Raji (cell line): ENCODE measurements around the gene GALC.

Source experiments
- POLR2A ChIP-seq: IDR thresholded peaks from 2 replicates; pipeline ENCODE4 v1.6.1; 2011; ENCODE audit warnings: low read depth, low read length, control low read depth; ENCODE audit not compliant: insufficient read depth

The GALC gene

DNA sequence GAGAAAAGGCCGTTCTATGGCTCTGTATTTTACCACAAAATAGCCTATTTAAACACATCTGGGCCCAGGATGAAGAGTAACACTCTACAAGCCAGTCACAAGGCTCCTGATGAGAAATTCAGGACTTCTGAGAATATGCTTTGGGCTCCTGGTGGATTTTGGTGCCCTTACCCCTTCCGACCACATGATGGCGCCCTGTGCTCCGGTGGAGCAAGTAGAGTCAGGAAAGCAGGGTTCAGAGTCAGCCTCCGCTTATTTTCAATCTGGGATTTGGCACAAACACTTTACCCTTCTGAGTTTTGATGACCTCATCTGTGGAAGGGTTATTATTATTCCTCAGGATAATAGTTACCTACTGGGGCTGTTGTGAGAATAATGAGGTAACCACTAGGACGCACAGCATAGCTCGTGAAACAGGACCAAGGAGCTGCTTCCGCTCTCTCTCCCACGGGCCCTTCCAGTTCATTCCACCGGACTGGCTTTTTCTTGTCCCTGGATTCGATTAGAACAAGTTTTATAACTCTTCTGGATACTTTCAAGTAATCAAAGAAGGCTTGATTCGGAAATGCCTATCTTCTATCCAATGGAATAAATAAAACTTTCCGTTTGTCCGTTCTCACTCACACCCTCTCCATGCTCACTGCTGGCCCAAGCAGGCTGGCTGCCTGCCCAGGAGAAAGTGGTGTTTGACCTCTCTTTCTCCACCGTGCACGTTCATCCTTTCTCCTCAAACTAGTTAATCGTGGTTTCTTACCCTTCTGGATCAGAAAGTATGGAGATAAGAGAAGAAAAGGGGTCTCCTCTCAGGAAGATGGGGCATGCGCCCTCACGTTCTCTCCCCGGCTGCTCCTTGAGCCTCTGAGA is 104.6 kb downstream of the GALC start:
- TF ChIP-seq POLR2A = no peak

DNA sequence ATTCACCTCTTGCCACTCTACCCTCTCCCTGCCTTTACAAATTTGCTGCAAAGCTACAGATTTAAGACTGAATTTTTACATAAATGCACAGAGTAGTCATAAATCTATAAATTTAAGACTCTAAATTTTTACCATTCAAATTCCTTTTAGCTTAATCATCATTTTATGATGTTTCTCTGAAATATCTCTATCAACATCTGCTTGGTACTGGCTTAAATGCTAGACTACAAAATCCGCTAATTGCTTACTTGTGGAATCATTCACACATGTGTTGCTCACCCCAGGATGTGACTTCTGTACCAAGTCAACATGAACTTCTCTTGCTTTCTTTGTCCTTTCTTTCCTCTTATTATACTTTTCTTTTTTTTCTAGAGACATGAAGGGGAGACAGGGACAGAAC is 109.2 kb downstream of the GALC start:
- no peak for TF ChIP-seq POLR2A
